ENCODE results near the gene RTTN. TPM values are rescaled to one million over a fixed set of nuclear protein-coding genes. Genes with fewer than 3 reads are reported as not detected.

The RTTN gene
- total and polyA plus RNA-seq, 2 of the 4 experiments (the other 2 are of a cell fraction) = 5.8 to 19.9 TPM

GRCh38 chr18:70036168-70036567 lies 169.3 kb downstream of the RTTN start:
- Histone ChIP-seq H3K9ac (ENCODE audit: low read depth, low read length) (no peak overlapping the region), H3K56ac (ENCODE audit: extremely low read depth, insufficient read depth, low read length) (no peak overlapping the region), H2AK9ac (replicated peaks; ENCODE audit: low read depth, low read length, poor library complexity) (no peak overlapping the region), H2BK5ac (ENCODE audit: low read depth, low read length, poor library complexity, severe bottlenecking) (no peak overlapping the region), H2BK20ac (ENCODE audit: low read depth, low read length) (no peak overlapping the region), H3K27ac (ENCODE audit: insufficient read depth, low read length) (no peak overlapping the region), H2BK120ac (ENCODE audit: low read depth, low read length) (no peak overlapping the region), H3K9me1 (ENCODE audit: insufficient read depth, low read length) (no peaks in the 10 kb centered on the region), H3K27me3 (ENCODE audit: control insufficient read depth, insufficient read depth, low read length) (no peaks in the 10 kb centered on the region), H3K14ac (replicated peaks; ENCODE audit: low read depth, low read length) (no peak overlapping the region), H3K79me1 (ENCODE audit: low read depth in 1 of 2, low read length in 2 of 2) (no peaks in the 10 kb centered on the region), H4K8ac (ENCODE audit: low read depth in 2 of 2, low read length in 2 of 2) (no peak overlapping the region), H3K4me3 (ENCODE audit: insufficient read depth, low read depth, low read length) (no peak overlapping the region), H2BK15ac (ENCODE audit: low read depth, low read length) (no peak overlapping the region), H3K4ac (ENCODE audit: low read depth, low read length) (no peak overlapping the region), H2AK5ac (ENCODE audit: low read depth, low read length) (no peak overlapping the region), H3K23ac (ENCODE audit: low read depth, low read length) (no peak overlapping the region), H3K4me2 (ENCODE audit: low read depth, low read length) (no peak overlapping the region), H4K91ac (ENCODE audit: insufficient read depth, low read depth, low read length) (no peak overlapping the region), H3K18ac (ENCODE audit: low read depth, low read length) (no peak overlapping the region), H3K36me3 (ENCODE audit: control insufficient read depth, insufficient read depth, low read length) (no peaks in the 10 kb centered on the region), H4K20me1 (ENCODE audit: insufficient read depth, low read length) (no peaks in the 10 kb centered on the region), H4K5ac (ENCODE audit: low read depth, low read length) (no peak overlapping the region), H3K9me3 (ENCODE audit: control insufficient read depth, insufficient read depth, low read length) (no peaks in the 10 kb centered on the region), H3K4me1 (ENCODE audit: control insufficient read depth, insufficient read depth, low read length) (no peaks in the 10 kb centered on the region), H2AFZ (replicated peaks; ENCODE audit: low read length, poor library complexity) (no peak overlapping the region)
- in situ Hi-C loops (cut with MboI; ENCODE audit: low sequenced_read_pairs) (no loop called here), intact Hi-C loops (cut with micrococcal nuclease) (no loop called here), dilution Hi-C loops (cut with HindIII; ENCODE audit: low sequenced_read_pairs, unreplicated experiment) (no loop called here)
- ChIA-PET POLR2A (ENCODE audit: unreplicated experiment) (no interaction called here), CTCF (no interaction called here)
- no peak for TF ChIP-seq POLR2A (IDR thresholded peaks at IDR 0.05; ENCODE audit: low read depth, low read length)
- no peak for TF ChIP-seq NFE2L2 (IDR thresholded peaks at IDR 0.05; ENCODE audit: low read depth, low read length)
- no peak for TF ChIP-seq MAFK (IDR thresholded peaks at IDR 0.05; ENCODE audit: low read depth, low read length)
- no peak for TF ChIP-seq CHD1 (IDR thresholded peaks at IDR 0.05; ENCODE audit: low read depth, low read length)
- TF ChIP-seq, protein P1, sequence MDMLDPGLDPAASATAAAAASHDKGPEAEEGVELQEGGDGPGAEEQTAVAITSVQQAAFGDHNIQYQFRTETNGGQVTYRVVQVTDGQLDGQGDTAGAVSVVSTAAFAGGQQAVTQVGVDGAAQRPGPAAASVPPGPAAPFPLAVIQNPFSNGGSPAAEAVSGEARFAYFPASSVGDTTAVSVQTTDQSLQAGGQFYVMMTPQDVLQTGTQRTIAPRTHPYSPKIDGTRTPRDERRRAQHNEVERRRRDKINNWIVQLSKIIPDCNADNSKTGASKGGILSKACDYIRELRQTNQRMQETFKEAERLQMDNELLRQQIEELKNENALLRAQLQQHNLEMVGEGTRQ (IDR thresholded peaks at IDR 0.05; ENCODE audit: low read depth, low read length) = no peak
- TF ChIP-seq RFX5 (IDR thresholded peaks at IDR 0.05; ENCODE audit: low read depth, low read length) = no peak
- DNase-seq (no peak), ATAC-seq (ENCODE audit: low read depth) (no peak)
- WGBS, 2 experiments (ENCODE audit: extremely low coverage in 2 of 2, insufficient read length in 1 of 2) = no CpG with 5 or more reads among the region's 2 CpGs
- no TSS peak for BruUV-seq (replicated peaks)
